H9 (cell line): ENCODE results near the gene STH. TPM values are rescaled to one million over a fixed set of nuclear protein-coding genes. Genes with fewer than 3 reads are reported as not detected.
A peak's percentile ranks its signal among the peaks of the same experiment; 100 is the strongest.

Experiments
- DNase-seq: peaks from one replicate; pipeline ENCODE4 v3.0.0-alpha.2; 2017
- H2AFZ ChIP-seq: one replicate; pipeline ENCODE4 v1.6.1; 2013; ENCODE audit warnings: mild to moderate bottlenecking, low read length, control low read depth, moderate library complexity
- H2AK5ac ChIP-seq: 2 replicates; pipeline ENCODE4 v1.6.1; 2013; ENCODE audit warnings: low read length, control low read depth, mixed read lengths; ENCODE audit not compliant: insufficient read length
- H2BK120ac ChIP-seq: one replicate; pipeline ENCODE4 v1.6.1; 2013; ENCODE audit warnings: low read depth, mild to moderate bottlenecking, low read length, control low read depth, inconsistent platforms; ENCODE audit not compliant: poor library complexity, severe bottlenecking
- H2BK12ac ChIP-seq: 2 replicates; pipeline ENCODE4 v1.6.1; 2013; ENCODE audit warnings: low read length, control low read depth, mixed read lengths, low read depth; ENCODE audit not compliant: insufficient read length
- H2BK15ac ChIP-seq: 2 replicates; pipeline ENCODE4 v1.6.1; 2013; ENCODE audit warnings: low read depth, low read length, control low read depth
- H2BK20ac ChIP-seq: one replicate; pipeline ENCODE4 v1.6.1; 2013; ENCODE audit warnings: low read depth, mild to moderate bottlenecking, low read length, control low read depth, inconsistent platforms; ENCODE audit not compliant: poor library complexity, severe bottlenecking
- H2BK5ac ChIP-seq: 2 replicates; pipeline ENCODE4 v1.6.1; 2013; ENCODE audit warnings: low read length, control low read depth, mixed read lengths; ENCODE audit not compliant: insufficient read length
- H3K14ac ChIP-seq: 2 replicates; pipeline ENCODE4 v1.6.1; 2013; ENCODE audit warnings: low read length, control low read depth; ENCODE audit not compliant: insufficient read depth
- H3K18ac ChIP-seq: 2 replicates; pipeline ENCODE4 v1.6.1; 2013; ENCODE audit warnings: low read depth, mild to moderate bottlenecking, mixed read lengths, low read length, control low read depth; ENCODE audit not compliant: insufficient read length
- H3K23ac ChIP-seq: 2 replicates; pipeline ENCODE4 v1.6.1; 2013; ENCODE audit warnings: low read length, control low read depth, mixed read lengths, low read depth; ENCODE audit not compliant: insufficient read length
- H3K23me2 ChIP-seq: 2 replicates; pipeline ENCODE4 v1.6.1; 2013; ENCODE audit warnings: low read depth, mild to moderate bottlenecking, mixed read lengths, low read length, control low read depth; ENCODE audit not compliant: insufficient read length, poor library complexity, severe bottlenecking
- H3K27ac ChIP-seq: 2 replicates; pipeline ENCODE4 v1.5.1; 2013; ENCODE audit warnings: low read length, control low read depth, mixed read lengths, low read depth; ENCODE audit not compliant: insufficient read length
- H3K27me3 ChIP-seq: 2 replicates; pipeline ENCODE4 v1.6.1; 2013; ENCODE audit warnings: low read length, control low read depth, inconsistent platforms; ENCODE audit not compliant: insufficient read depth
- H3K4ac ChIP-seq: 2 replicates; pipeline ENCODE4 v1.6.1; 2013; ENCODE audit warnings: low read depth, mild to moderate bottlenecking, control low read depth, inconsistent platforms, low read length, moderate library complexity
- H3K4me1 ChIP-seq: 2 replicates; pipeline ENCODE4 v1.6.1; 2013; ENCODE audit warnings: low read length, control low read depth, inconsistent platforms; ENCODE audit not compliant: insufficient read depth
- H3K4me2 ChIP-seq: 2 replicates; pipeline ENCODE4 v1.6.1; 2013; ENCODE audit warnings: low read length, control low read depth, mixed read lengths; ENCODE audit not compliant: insufficient read length, insufficient read depth
- H3K56ac ChIP-seq: 2 replicates; pipeline ENCODE4 v1.6.1; 2013; ENCODE audit warnings: low read depth, mild to moderate bottlenecking, mixed read lengths, low read length, control low read depth; ENCODE audit not compliant: insufficient read length
- H3K79me1 ChIP-seq: 2 replicates; pipeline ENCODE4 v1.6.1; 2013; ENCODE audit warnings: low read depth, mild to moderate bottlenecking, moderate library complexity, low read length, control low read depth, inconsistent platforms; ENCODE audit not compliant: insufficient read depth, poor library complexity, severe bottlenecking
- H3K79me2 ChIP-seq: 2 replicates; pipeline ENCODE4 v1.6.1; 2013; ENCODE audit warnings: low read length, control low read depth, inconsistent platforms; ENCODE audit not compliant: insufficient read depth
- H3K9ac ChIP-seq: 2 replicates; pipeline ENCODE4 v1.6.1; 2013; ENCODE audit warnings: low read length, control low read depth, mixed read lengths; ENCODE audit not compliant: insufficient read length; ENCODE audit errors: extremely low read depth
- H3K9me3 ChIP-seq: one replicate; pipeline ENCODE4 v1.6.1; 2013; ENCODE audit warnings: low read depth, low read length, inconsistent platforms; ENCODE audit not compliant: control insufficient read depth
- H3T11ph ChIP-seq: one replicate; pipeline ENCODE4 v1.6.1; 2013; ENCODE audit warnings: mild to moderate bottlenecking, low read length, control low read depth, inconsistent platforms
- H4K20me1 ChIP-seq: one replicate; pipeline ENCODE4 v1.6.1; 2013; ENCODE audit not compliant: control insufficient read depth, insufficient read length, insufficient read depth
- H4K5ac ChIP-seq: 2 replicates; pipeline ENCODE4 v1.6.1; 2013; ENCODE audit warnings: low read depth, mild to moderate bottlenecking, mixed read lengths, low read length, control low read depth; ENCODE audit not compliant: insufficient read length
- H4K8ac ChIP-seq: replicated peaks from 2 replicates; pipeline ENCODE4 v1.6.1; 2013; ENCODE audit warnings: low read length, control low read depth, mixed read lengths, low read depth; ENCODE audit not compliant: insufficient read length
- H4K91ac ChIP-seq: 2 replicates; pipeline ENCODE4 v1.6.1; 2013; ENCODE audit warnings: low read depth, mild to moderate bottlenecking, moderate library complexity, mixed read lengths, low read length, control low read depth; ENCODE audit not compliant: insufficient read length
- H3K27ac Mint-ChIP-seq, 3 experiments: 2 replicates in 2 of 3; 3 replicates in 1 of 3; pipeline ENCODE4 v1.8.0; 2020 to 2021; ENCODE audit warnings: mixed read lengths in 3 of 3, mild to moderate bottlenecking in 1 of 3, moderate library complexity in 1 of 3
- H3K27me3 Mint-ChIP-seq: 2 replicates; pipeline ENCODE4 v1.8.0; 2021; ENCODE audit warnings: low read depth, mild to moderate bottlenecking, moderate library complexity, mixed read lengths
- H3K36me3 Mint-ChIP-seq, 3 experiments: 2 replicates in 2 of 3; 3 replicates in 1 of 3; pipeline ENCODE4 v1.8.0; 2020 to 2021; ENCODE audit warnings: low read depth in 3 of 3, mixed read lengths in 3 of 3; ENCODE audit not compliant: insufficient read depth in 1 of 3
- H3K4me1 Mint-ChIP-seq, 2 experiments: 2 replicates each; pipeline ENCODE4 v1.8.0; 2020; ENCODE audit warnings: mixed read lengths in 2 of 2
- H3K4me3 Mint-ChIP-seq, 2 experiments: 2 replicates in 1 of 2; 3 replicates in 1 of 2; pipeline ENCODE4 v1.8.0; 2020 to 2021; ENCODE audit warnings: mild to moderate bottlenecking in 2 of 2, mixed read lengths in 2 of 2, moderate library complexity in 1 of 2
- H3K9me3 Mint-ChIP-seq, 2 experiments: 2 replicates in 1 of 2; 3 replicates in 1 of 2; pipeline ENCODE4 v1.8.0; 2020; ENCODE audit warnings: mild to moderate bottlenecking in 2 of 2, mixed read lengths in 2 of 2, moderate library complexity in 1 of 2
- CTCF ChIP-seq: fragments of 200-600 bp; sonication (generic); conservative IDR thresholded peaks from 3 replicates; pipeline ENCODE4 v1.8.0; 2021; ENCODE audit warnings: antibody characterized with exemption, mild to moderate bottlenecking
- WGBS: extraction: QIAGEN DNeasy Blood & Tissue Kit; methylation state at CpG from one replicate; pipeline ENCODE4 v1.1.7; 2013; ENCODE audit warnings: missing lambda C conversion rate, low lambda C conversion rate, mixed read lengths; ENCODE audit not compliant: insufficient read length; ENCODE audit errors: extremely low coverage; 5-methylcytosine and 5-hydroxymethylcytosine counted together
- total RNA-seq: library from RNA; stranded (reverse); gene quantifications from 2 replicates; pipeline ENCODE4 v1.2.1, GENCODE V29; 2021

STH gene
- total RNA-seq, 1 experiment from 2014 or later = not detected

GRCh38 chr17:45992904-45993303 lies 6.1 kb upstream of the STH start:
- TF ChIP-seq CTCF = no peak
- Histone ChIP-seq H3K9me3 (no peaks in the 10 kb centered on the region), H3K4ac (no peak overlapping the region), H3K14ac (no peak overlapping the region), H3K4me2 (no peak overlapping the region), H2BK20ac (no peak overlapping the region), H3K27me3 (no peaks in the 10 kb centered on the region), H3T11ph (no peak overlapping the region), H4K91ac (no peak overlapping the region), H3K23ac (no peak overlapping the region), H3K27ac (no peak overlapping the region), H2AFZ (no peak overlapping the region), H2BK12ac (no peak overlapping the region), H3K79me1 (no peaks in the 10 kb centered on the region), H3K18ac (no peak overlapping the region), H3K4me1 (no peaks in the 10 kb centered on the region), H3K23me2 (no peaks in the 10 kb centered on the region), H4K8ac (no peak overlapping the region), H2BK120ac (no peak overlapping the region), H3K79me2 (no peaks in the 10 kb centered on the region), H3K56ac (no peak overlapping the region), H2AK5ac (no peak overlapping the region), H3K9ac (no peak overlapping the region), H4K20me1 (no peaks in the 10 kb centered on the region), H4K5ac (no peak overlapping the region), H2BK15ac (no peak overlapping the region), H2BK5ac (no peak overlapping the region)
- Mint-ChIP-seq H3K4me1 (peaks cover 9 to 13% of the 10 kb centered on the region in 2 experiments), H3K4me3 (no peak overlapping the region), H3K27ac (0 out of 7 replicates have a peak overlapping the region, but pooled peaks of 1 of the 3 experiments have one; percentile 16), H3K36me3 (no peaks in the 10 kb centered on the region), H3K9me3 (peaks cover 4 to 7% of the 10 kb centered on the region in 2 experiments; a peak in 3 of 5 replicates), H3K27me3 (peaks cover 4% of the 10 kb centered on the region; the same call in 1 of the 2 replicates)
- DNase-seq = no peak
- no CpG with 5 or more reads among the region's 10 CpGs for WGBS
